HG02759 (cell line): ENCODE data around the gene TXNRD2.
A peak's percentile ranks its signal among the peaks of the same experiment; 100 is the strongest.

Experiments used
- ATAC-seq: cut with Tn5 transposase; IDR thresholded peaks from one replicate; pipeline ENCODE4 v1.9.1; 2021; ENCODE audit warnings: mild to moderate bottlenecking, moderate library complexity; ENCODE audit not compliant: unreplicated experiment

Gene TXNRD2

DNA sequence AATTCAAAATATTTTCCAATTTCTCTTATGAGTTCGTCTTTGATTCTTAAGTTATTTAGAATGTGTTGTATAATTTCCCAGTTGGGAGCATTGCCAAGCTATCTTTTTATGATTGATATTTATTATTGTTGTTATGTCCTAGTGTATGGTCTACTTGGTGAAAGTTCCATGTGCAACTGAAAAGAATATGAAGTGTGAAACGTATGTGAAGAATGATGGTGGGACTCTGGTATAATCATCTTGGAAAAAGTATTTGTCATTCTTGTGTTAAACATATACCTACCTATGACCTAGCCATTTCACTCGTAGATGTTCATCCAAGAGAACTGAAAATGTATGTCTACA is 75.0 kb downstream of the TXNRD2 start:
- ATAC-seq: no peak

DNA sequence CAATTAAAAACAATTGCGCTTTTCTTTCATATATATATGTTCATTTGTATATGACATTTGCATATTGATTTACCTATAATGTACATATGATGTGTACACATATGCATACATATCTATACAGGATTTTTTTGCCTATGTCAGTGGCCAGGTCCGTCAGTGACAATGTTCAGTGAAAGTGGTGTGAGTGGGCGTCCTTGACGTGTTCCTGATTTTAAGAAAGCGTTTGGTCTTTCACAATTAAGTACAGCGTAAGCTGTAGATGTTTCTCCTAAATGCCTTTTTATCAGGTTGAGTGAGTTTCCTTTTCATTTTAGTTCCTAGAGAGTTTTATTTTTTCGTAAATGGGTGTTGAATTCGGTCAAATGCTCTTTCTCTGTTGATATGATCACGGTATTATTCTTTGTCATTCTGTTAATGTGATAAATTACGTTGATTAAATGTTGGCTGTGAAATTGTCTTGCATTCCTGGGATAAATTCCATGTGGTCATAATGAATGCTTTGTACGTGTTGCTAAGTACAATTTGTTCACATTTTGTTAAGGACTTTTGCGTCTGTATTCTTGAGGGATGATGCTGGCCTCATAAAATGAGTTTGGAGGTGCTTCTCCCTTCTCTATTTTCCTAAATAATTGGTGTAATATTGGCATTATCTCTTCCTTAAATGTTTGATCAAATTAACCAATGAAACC is 76.3 kb downstream of the TXNRD2 start:
- no peak for ATAC-seq

DNA sequence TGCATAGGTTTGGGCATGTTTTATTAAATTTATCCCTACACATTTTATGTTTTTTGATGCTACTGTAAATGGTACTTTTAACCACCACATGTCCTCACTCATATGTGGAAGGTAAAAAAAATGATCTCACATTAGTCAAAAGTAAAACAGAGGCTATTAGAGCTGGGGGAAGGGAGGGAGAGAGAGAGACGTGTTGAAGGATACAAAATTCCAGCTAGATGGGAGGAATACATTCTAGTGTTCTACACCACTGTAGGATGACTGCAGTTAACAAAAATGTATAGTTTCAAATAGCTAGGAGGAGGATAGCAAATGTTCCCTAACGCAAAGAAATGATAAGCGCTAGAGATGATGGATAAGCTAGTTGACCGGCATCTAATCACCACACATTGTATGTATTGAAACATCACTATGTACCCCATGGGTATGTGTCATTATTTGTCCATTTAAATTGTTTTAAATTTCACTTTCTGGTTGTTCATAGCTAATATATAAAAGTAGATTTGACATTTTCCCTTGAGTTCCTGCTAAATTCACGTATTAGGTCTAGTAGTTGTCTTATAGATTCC is 77.0 kb downstream of the TXNRD2 start:
- no peak for ATAC-seq

- no peak for ATAC-seq
These were observed 78.0 kb downstream of the TXNRD2 start for GRCh38 chr22:19863571-19863970.

GRCh38 chr22:19862619-19863246 is 78.9 kb downstream of the TXNRD2 start:
- no peak for ATAC-seq

DNA sequence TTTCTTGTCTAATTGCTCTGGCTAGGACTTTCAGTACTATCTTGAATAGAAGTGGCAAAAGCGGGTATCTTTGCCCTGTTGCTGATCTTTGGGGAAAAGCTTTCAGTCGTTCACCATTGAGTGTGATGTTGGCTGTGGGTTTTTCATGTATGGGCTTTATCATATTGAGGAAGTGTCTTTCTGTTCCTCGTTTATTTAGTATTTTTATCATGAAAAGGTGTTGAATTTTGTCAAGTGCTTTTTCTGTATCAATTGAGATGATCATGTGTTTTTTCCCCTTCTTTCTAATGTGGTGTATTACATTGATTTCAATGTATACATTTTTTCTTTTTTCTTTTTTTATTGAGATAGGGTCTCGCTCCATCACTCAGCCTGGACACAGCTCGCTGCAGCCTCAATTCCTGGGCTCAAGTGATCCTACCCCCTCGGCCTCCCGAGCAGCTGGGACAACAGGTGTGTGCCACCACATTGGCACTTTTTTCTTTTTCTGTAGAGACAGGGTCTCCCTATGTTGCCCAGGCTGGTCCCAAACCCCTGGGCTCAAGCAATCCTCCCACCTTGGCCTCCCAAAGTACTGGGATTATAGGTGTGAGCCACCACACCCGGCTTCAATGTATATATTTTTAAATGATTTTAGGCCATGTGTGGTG is 81.6 kb downstream of the TXNRD2 start:
- no peak for ATAC-seq

- ATAC-seq: no peak
These were observed 84.2 kb downstream of the TXNRD2 start for GRCh38 chr22:19857382-19857781.

DNA sequence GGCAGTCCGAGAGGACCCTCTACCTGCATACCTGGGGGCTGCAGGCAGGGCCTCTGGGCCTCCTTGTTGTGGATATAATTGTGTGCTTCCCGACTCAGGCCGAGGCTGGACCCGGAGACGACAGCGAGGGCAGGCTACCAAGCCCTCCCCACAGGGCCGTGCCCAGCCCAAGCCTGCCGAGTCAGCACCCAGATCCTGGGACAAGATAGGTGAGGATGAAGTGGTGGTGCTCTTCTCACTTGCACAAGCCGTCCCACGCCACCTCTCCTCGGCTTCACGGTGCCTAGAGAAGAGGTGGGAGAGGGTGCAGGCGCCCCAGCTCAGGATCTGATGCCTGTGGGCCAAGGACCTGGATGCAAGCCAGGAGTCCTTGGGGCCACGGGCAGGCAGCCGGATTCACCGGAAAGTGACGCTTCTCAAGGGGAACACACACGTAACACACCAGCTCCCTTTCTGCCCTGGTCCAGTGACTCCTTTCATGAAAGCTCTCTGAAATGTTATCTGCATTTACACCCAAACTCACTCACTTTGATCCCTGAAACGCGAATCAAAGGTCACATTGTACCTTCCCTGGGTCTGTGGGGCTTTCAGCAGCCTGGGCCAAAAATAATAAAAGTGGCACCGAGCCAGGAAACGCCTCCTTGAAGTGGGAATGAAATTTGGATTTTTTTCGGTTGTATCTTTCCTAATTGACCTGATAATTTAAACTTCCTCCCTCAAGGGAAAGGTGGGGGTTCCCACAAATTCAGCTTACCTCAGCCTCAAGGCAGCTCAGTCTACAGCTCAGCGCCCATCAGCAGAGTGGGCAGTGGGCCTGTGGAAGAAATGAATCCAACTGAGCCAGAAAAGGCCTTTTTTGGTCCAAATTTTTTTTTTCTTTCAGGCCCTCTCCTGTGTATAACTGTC is 85.9 kb downstream of the TXNRD2 start:
- peak; percentile 17 for ATAC-seq

DNA sequence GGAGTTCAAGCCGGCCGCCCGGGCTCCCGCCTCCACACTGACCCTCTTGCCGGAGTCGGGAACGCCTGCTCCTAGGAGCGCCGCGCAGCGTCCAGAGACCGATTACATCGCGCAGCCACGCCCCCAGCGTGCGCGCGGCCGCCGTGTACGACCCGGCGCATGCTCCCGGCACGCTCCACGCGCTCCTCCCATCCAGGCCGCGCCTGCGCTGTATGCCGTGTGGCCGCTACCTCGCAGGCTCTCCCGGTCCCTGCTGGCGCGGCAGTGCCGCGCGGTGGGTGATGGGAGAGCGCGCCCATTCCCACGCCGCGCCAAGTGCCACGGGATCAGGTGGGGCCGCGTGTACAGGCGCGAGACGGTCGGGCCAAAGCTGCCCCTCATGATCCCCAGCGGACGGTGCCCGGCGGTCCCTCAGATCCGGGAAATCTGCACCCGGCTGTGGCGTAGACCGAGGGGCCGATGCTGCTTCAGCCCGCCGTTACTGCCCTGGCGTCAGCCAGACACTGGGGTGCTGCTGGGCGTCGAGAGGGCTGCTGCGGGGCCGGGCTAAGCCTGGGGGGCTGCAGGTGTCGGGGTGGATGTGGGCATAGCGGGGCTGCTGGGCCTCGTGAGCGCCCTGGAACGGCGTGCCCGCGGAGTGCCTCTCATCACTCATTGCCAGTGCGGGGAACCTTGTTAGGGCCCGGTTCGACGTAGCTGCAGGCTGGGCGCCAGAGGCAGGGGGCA is 86.7 kb downstream of the TXNRD2 start, which contains the start of the genes GNB1L and RTL10:
GNB1L (minus strand) TSS at position 97 of the 726 bp plus-strand sequence. CDS start 33,519 bp downstream, outside the sequence.
RTL10 (minus strand) TSS at position 97 of the 726 bp plus-strand sequence. CDS start 2,613 bp downstream, outside the sequence.
- ATAC-seq: peak; percentile 90

DNA sequence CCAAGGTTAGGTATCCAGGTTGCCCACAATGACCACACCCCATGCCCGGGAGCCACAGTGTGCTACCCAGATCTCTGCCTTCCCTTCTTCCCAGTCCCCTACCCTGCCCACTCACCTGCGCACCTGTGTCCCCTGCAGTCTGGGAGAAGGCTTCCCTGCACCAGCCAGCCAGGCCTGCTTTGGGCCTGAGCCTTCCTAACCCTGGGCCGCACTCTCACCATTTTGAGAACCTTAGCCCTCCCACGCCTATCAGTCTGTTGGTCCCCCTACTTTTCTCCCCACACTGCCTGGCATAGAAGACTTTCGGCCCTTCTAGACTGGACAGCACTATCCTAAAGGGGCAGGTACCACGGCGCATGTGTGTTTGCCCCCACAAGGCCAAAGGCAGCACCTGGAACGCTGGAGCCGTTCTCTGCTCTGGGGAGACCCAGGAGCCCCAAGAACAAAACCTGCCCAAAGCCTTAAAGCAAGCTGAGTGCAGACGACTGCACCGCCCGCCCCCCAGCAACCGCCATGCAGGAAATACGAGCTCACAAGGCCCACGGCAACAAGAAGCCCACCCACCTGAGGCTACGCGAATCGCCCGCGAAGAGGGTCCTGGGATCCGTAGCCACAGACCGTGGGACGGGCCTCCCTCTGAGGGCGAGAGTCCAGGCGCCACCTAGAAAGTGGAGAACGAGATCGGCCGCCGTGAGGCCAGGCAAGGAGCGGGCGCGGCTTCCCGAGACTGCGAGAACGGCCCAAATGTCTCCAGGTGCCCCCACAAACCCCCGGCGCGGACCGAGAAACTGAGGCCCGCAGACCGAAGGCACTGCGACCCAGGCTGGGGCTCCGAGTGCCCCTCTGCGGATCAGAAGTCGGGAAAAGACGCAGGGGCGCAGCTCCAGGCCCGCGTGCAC is 87.5 kb downstream of the TXNRD2 start:
- no peak for ATAC-seq

DNA sequence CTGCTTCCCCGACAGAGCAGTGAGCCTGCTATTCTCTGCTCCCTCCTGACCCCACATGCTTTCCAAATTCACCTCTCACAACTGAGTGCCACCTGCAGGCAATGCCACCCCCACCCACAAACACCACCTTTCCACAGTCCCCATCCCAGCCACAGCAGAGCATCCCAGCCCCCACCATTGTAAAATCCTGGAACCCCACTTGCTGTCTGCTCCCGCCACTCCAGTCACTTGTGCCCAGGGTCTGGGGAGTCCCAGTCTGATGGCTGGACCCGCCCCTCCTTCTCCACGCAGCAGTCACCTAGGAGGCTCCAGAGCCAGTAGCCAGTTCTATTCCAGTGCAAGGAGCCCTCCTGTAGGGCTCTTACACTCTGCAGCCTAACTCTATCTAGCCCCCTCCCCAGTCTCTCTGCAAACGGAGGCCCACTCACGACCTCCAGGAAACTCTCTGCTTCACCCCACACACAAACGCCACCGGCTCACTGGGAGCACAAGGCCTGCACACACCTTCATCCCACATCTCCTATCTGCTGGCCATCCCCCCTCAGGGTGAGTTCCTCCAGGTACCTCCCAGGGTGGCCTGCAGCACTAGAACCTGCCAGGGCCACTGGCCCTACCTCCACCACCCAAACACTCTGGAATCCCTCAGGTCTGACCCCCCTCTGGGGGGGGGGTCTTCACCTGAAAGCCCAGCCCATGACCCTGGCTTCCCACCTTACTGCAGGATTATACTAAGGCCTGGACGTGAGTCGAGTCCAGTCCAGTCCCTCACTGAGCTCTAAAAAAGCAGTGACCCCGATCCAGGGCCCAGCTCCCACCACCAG is 88.3 kb downstream of the TXNRD2 start:
- no peak for ATAC-seq

GRCh38 chr22:19852177-19852781 is 89.3 kb downstream of the TXNRD2 start:
- no peak for ATAC-seq

- no peak for ATAC-seq
These were observed 90.1 kb downstream of the TXNRD2 start for GRCh38 chr22:19851291-19852176.

GRCh38 chr22:19850763-19851109 is 90.9 kb downstream of the TXNRD2 start:
- no peak for ATAC-seq

GRCh38 chr22:19849835-19850762 is 91.5 kb downstream of the TXNRD2 start:
- ATAC-seq: no peak
